Kidney capillary endothelial cell (primary cell): Measurements from ENCODE around the gene SLC13A3.

Experiments
- DNase-seq: peaks from one replicate; pipeline ENCODE4 v3.0.0-alpha.2; 2018; ENCODE audit warnings: low spot score

SLC13A3 gene

DNA sequence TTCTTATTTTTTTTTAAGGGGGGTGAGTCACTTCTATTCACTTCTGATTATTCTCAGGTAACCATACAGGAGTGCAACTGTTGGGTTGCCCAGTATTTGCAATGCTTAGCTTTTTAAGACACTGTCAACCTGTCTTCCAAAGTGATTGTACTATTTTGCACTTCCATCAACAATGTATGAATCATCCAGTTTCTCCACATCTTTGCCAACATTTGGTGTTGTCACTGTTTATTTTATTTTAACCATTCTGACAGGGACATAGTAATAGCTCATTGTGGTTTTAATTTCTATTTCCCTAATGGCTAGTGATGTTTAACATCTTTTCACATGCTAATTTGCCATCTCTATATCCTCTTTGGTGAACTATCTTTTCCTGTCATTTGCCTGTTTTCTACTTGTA lies 1.4 kb upstream of the SLC13A3 start:
- DNase-seq: no peak

DNA sequence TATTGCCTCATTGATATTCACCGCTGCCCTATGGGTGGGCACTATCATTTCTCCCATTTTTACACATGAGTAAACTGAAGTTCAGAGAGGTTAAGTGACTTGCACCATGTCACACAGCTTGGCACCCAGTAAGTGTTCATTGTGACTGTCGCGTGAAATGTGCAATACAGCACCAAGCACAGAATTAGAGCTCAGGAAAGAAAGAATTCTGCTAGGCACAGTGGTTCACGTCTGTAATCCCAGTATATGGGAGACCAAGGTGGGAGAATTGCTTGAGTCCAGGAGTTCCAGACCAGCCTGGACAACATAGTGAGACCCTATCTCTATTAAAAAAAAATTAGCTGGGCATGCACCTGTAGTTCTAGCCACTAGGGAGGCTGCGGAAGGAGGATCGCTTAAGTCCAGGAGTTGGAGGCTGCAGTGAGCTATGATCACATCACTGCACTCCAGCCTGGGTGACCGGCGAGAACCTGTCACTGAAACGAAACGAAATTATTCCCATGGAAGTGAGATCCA lies 626 bp downstream of the SLC13A3 start:
- DNase-seq: no peak

DNA sequence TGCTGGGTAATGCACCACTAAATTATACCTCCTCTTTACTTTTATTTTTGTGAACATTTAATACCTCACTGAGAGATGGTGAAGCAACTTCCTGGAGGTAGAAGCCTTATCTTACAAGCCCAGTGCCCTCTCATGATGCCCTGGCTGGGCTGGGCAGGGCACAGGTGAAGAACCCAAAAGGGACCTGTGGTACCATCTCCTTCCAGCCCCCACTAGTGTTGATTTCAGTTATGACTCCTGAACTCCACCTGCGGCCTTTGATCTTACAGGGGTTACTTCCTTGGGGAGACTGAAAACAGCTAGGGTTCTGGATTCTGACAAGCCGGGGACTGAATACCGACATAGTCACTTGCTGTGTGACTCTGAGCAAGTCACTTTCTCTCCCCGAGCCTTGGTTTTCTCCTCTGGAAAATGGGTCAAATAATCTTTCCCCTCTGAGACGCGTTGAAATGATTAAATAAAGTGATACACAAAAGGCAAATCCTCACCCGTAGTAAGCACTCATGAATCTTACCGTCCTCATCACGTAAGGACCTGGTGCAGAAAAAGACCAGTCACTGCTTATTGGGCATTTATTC lies 1.2 kb downstream of the SLC13A3 start:
- no peak for DNase-seq

DNA sequence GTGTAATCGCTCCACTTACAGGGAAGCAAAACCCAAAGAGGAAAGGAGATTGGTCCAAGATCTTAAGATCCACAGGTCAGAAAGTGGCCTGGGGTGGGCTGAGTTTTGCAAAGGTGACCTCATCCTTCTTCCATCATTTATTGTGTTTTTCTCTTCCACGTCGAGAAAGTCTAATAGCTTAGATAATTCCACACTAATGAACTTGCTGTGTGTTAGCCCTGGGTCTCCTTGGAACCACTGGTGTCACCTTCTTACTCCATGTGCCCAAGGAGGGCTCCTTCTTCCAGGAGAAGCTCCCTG lies 1.7 kb downstream of the SLC13A3 start:
- no peak for DNase-seq

DNA sequence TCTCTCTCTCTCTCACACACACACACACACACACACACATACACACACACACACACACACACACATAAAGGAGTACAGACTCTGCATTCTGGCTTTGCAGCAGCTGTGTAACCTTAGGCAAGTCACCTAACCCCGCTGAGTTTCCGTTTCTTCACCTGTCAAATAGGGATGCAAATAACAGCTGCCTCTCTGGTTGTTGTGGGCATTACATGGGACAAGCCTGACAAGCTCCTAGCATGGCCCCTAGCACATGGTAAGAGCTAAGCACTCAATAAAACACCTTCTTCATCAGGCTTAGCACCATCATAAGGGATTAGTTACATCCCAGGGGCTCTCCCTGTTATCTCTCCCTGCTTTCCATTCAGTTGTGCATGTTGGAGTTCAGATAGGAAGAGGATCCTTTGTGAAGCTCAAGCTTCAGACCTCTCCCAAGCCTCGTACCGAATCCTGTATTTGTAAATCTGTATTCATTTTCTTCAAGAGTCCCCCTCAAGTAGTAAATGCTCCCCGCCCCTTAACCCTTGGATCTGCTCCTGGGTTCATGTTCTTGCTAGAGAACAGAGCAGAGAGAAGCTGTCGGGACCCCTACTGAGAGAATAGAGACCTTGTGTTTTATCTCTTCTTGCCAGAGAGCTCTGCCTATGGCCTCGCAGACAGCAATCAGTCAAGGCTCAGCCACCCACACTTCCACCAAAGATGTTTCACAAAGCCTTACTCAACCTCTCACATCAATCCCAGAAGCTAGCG lies 2.2 kb downstream of the SLC13A3 start:
- DNase-seq: no peak

DNA sequence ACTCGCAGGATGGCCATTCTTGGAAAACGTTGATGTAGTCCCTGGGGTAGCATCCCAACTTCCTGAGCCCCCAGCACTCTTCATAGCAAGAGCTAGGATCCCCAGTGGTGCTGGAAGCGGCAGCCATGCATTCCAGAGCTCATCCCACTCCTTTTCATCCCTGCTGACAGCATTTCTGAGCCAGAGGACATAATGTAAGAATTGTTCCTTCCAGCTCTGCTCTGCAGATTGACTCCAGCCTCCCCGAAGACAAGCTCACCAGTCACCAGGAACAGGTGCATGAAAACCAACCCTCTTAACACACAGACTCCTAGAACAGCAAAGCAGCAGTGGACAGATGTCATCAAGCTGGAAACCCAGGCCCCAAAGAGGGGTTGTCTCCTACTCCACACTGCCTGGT lies 3.8 kb downstream of the SLC13A3 start:
- no peak for DNase-seq

DNA sequence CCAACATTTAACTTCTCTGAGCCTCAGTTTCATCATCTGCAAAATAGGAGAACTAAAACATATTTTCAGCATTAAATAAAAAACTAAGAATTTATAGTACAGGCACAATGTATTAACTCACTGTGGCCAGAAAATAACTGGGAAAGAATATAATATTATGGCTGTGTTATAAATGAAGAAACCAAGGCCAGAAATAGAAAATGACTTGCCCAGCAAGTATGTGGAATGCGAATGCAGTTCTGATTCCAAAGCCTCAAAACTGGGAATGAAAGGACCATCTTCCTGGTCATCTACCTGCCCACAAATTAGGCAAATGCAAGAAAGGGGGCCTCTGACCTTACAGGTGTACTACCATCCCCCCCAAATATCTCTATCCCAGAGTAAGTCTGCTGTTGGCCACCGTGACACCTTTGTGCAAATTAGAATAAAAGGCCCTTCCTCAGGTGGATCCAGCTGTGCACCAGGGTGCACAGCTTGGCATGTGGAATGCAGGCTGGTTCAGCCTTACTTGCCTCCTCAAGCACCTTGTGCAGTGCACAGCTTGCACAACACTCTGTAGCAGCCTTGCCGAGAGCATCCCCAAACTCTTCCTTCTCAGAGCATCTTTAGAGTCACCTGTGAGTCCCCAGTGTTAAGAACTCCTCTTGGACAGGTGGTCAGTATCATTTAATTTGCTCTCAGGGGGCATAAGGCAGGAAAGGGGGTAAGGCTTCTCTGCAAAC lies 4.4 kb downstream of the SLC13A3 start:
- DNase-seq: no peak

DNA sequence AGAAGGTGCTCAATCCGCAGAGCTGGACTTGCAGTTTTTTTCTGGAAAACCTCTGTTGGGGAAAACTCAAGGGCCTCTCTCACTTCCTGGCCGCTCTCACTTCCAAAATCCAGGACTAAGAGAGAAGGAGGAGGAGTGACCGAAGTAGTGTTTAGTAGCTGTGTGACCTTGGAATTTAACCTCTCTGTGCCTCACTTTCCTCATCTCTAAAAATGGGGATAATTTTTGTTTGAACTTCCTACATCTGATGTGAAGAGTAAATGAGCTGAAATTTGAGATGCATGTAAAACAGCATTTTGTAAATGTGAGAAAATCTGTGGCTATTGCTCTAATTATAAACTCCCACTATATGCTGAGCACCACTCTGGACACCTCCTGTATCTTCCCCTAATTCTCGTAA lies 5.1 kb downstream of the SLC13A3 start:
- no peak for DNase-seq

DNA sequence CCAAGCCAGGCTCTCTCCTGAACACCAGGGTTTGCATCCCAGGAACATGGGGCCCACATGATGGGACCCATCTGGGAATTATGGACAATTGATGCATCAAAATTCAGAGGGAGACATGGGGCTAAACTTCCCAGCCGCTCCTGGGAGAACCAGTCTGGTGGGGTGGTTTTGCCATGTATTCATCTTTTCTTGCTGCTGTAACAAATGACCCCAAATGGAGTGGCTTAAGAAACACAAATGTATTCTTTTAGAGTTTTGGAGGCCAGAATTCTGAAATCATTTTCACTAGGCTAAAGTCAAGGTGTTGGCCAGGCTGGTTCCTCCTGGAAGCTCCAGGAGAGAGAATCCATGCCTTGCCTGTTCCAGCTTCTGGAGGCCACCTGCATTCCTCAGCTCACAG lies 6.5 kb downstream of the SLC13A3 start:
- DNase-seq: no peak

DNA sequence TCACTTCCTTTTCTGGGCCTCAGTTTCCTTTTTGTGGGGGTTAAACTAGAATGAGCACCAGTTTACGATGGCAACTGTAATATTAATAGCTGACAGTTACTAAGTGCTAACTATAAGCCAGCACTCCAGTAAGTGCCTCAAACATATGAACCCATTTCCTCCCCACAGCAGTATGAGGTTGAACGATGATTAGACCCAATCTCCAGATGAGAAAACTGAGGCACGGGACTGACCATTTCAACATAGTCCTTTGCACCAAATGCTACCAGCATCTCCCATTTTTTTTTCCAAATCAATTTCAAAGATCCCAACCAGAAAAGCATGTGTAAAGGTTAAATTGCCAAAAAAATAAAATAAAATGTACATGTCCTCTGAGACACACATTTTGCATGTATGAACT lies 7.1 kb downstream of the SLC13A3 start:
- DNase-seq: no peak

DNA sequence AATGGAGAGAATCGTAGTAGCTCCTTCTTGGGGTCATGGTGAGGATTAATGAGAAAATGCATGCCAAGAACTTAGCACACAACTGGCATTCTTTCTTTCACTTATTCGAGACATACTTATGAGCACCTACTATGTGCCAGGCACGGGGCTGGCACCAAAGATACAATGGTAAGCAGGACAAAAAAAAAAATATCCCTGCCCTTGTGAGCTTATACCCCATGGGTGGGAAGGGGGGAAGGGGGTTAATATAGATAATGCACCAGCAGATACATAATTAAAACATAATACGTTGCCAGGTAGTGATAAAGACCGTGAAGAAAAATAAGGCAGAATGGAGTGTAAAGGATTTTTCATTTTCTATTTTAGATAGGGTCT lies 8.3 kb downstream of the SLC13A3 start:
- DNase-seq: no peak

DNA sequence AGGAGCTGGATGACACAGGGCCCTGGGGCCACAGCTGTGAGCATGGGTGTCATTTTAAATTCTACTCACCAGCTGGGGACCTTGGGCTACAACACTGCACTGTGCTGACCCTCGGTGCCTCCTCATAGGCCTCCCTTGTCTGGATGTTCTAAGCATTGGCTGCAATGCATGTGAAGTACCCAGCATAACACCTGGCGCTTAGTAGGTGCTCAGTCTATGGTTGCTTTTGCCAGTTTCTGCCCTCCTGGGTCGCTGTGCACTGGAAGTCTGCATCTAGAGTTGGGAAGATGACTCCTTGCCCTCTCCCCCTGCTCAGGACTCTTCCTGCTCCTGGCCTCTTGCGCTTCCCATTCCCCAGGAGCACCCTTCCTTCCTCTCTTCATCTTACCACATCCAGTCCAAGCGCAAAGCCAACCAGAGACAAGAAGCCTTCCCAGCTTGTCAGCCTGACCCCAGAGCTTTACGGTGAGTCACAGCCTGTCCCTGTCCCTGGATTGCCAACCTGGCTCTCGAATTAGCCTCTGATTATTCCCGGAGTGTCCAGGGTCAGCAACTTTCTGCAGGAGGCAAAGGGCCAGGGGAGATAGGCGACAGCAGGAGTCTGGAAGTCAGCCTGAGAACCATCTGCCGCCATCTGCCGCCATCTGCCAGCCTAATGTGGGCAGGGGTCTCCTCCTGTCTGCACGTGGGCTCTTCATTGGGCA lies 8.8 kb downstream of the SLC13A3 start:
- DNase-seq: no peak

DNA sequence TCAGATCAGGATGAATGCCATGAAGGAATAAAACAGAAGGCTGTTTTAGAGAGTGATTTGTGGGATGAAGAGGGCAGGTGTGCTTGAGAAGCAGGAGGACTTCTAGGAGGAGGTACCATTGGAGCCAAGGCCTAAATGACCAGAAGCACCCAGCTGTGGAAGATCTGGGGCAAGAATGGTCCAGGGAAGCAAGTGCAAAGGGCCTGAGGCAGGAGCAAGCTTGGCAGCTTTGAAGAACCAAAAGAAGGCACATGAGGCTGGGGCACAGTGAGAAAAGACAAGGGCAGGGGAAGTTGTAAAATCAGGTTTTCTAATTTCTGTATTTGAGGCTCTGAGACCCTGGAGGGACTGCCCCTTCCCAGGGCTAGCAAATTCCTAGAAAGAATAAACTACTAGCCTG lies 9.8 kb downstream of the SLC13A3 start:
- no peak for DNase-seq

DNA sequence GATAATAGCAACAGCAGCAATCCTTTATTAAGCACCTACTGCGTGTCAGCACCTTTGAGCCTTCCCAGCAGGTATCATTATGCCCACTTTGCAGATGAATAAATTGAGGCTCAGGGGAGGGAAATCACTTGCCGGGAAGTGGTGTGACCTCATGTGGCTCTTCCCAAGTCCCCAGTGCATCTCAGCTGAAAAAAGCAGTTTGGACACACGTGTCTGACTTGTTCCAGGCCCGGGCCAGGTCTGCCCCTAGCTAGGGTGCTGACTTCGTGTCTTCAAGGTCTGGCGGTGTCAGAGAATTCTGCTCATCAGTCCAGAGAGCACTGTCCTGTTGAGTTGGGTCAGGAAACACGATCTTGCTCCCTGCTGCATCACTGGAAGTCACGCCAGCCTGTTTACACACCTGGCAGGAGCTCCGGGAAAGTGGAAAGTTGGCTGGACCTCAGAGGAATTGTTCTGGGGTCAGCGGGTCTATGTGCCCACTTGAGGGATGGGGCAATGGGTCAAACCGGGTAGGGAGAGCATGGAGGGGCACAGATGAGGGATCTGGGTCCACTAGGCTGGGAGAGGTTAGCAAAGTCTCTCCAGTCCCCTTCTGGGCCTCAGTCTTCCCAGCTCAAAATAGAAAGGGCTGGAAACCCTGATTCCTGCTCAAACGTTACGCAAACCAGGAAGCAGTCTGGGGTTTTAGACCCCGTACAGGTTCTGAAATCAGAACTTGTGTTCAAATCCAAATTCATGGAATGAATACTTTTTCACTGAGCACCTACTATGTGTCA lies 10.5 kb downstream of the SLC13A3 start:
- no peak for DNase-seq

DNA sequence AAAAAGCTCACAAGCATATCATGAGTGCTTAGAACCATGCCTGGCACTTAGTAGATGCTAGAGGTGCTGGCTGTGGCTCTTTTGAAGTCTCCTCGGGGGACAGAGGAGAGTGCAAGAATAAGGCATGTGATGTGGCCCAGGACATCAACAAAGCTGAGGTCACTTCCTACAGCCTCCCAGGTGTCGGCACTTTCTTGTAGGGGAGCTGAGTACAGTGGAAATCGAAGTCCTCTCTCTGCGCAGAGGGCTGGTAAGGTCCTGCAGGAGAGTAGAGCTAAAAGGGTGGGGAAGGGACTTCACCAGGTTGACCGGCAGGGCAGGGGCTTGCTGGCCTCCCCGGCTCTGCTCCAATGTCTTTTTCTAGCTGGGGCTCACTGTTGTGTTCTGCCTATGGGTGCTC lies 11.2 kb downstream of the SLC13A3 start:
- DNase-seq: no peak

DNA sequence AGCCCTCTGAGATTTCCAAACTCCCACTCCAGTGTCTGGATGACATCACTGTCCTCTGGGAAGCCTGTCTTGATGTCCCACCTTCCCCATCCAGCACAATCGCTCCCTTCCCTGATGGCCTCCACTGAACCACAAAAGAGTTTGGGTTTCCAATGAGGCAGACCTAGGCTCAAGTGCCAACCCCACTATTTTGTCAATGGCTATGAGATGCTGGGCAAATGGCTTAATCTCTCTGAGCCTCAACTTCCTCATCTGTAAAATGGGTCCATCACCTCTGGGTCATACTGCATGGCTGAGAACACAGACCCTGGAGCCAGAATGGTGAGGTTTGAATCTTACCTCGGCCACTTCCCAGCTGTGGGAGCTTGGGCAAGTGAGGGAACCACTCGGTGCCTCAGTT lies 11.7 kb downstream of the SLC13A3 start:
- no peak for DNase-seq

DNA sequence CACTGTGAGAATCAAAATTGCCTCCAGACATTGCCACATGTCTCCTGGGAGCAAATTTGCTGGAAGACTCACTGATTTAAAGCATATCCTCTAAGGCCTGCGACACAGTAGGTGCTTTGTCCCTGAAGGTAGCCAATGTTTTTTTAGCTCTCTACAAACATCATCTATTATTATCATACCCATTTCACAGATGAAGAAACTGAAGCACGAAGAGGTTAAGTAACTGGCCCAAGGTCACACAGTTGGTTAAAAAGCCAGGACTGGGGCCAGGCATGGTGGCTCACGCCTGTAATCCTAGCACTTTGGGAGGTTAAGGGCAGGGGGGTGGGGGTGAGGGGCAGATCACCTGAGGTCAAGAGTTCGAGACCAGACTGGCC lies 12.4 kb downstream of the SLC13A3 start:
- DNase-seq: no peak

DNA sequence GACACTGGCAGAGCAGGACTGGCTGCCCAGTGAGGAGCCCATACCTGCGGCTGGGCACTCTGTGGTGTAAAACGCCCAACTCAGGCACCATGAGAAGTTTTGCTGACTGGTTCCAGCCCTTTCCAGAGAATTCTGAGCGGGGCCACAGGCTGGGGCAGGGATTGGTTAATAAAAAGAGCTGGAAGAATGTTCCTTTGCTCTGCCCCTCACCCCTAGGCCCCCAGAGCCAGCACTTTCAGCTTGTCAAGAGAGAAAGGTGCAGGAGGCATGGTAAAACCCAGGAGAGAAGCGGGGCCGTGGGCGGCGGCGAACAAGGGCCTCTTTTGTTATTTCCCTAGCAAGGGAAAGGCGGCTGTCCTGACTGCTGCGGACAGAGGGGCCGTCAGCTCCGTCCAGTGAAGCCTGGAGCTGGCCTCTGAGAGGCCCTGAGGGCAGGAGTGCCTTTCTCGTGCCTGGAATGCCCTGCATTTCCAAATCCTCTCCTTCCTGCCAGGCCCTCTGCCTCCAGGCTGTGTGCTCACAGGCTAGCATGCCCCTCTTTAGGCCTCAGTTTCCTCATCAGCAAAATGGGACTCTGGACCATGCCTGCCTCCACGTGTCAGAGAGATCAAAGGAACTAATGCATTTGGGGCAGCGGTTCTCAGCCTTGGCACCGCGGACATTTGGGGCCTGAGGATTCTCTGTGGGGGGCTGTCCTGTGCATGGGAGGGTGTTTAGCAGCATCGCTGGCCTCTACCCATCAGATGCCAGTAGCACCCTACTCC lies 12.9 kb downstream of the SLC13A3 start:
- DNase-seq: no peak

DNA sequence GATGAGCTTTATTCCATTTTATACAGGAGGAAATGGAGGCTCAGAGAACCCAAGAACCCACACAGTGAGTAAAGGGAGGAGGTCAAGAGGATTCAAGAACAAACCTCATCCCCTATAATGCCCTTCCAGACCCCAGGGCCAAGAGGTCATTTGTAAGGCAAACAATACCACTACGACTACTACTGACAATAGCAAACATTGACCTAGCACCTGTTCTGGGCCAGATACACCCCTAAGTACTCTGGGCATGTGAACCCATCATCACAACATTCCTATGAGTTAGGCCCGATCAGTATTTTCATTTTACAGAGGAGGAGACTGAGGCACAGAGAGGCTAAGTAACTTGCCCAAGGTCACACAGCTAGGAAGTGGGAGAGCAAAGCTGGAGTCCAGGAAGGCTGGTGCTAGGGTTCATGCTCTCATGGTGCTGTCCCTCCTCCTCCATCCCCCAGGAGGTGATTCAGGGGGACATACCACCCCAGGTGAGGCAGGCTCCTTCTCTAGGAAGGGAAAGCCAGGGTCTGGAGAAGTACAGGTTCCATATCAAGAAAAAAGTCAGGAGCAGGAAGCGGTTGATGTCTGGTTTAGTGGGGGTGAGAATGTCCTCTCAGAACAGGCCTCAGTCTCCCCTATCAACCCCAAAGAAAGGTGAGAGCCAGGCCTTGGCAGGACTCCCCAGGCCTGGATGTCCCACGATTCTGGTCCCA lies 13.7 kb downstream of the SLC13A3 start:
- DNase-seq: no peak

DNA sequence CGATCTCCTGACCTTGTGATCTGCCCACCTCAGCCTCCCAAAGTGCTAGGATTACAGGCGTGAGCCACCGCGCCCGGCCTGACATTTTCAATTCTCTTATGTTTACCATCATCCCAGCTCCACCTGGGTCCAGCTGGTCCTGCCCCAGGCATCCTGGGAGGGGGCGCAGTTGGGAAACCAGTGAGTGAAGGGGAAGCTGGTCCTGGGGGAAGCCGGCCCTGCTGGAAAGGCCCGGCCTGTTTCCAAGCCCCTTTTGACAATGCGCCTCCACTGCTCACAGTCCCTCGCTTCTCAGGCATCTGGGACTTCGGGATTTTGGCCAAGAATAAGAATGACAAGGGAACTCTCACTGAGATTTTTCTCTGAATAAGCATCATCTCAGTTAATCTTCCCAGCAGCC lies 14.2 kb downstream of the SLC13A3 start:
- DNase-seq: no peak

DNA sequence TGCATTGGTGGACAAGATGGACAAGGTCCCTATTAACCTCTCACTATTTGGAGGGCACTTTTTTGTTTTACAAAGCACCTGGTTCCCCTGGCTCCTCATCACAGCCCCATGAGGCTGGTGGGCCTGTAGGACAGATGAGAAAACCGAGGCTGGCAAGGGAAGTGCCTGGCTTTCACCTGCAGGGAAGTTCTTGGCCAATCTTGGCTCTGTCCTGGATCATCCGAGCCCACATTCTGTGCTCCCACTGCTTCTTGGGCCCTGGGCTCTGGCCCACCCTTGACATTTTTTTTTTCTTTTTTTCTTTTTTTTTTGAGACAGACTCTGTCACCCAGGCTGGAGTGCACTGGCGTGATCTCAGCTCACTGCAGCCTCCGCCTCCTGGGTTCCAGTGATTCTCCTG lies 14.7 kb downstream of the SLC13A3 start:
- DNase-seq: no peak
